H1 (cell line): ENCODE results near the gene CBR4. TPM values are rescaled to one million over a fixed set of nuclear protein-coding genes. Genes with fewer than 3 reads are reported as not detected.

Source experiments
- ASH2L ChIP-seq: fragments of 200-600, 300-600 bp; sonication (generic); IDR thresholded peaks from one replicate; pipeline ENCODE4 v1.7.1; 2017; ENCODE audit warnings: low read length
- CREB1 ChIP-seq: IDR thresholded peaks from 2 replicates; pipeline ENCODE4 v1.6.1; 2012; ENCODE audit warnings: inconsistent platforms
- CTCF ChIP-seq, 3 experiments: IDR thresholded peaks; 1 replicate in 2 of 3; 2 replicates in 1 of 3; pipeline versions ENCODE4 v1.5.1 to v1.6.1; 2011; ENCODE audit warnings: low read length in 3 of 3, mild to moderate bottlenecking in 3 of 3, inconsistent platforms in 2 of 3, low read depth in 1 of 3, moderate library complexity in 1 of 3; ENCODE audit not compliant: insufficient read depth in 1 of 3; ENCODE audit errors: control extremely low read depth in 1 of 3
- EZH2 ChIP-seq: fragments of 200-600 bp; sonication (generic); IDR thresholded peaks from 2 replicates; pipeline ENCODE4 v1.7.1; 2012; ENCODE audit warnings: low read depth, mild to moderate bottlenecking, moderate library complexity, low read length, inconsistent platforms; ENCODE audit not compliant: severe bottlenecking
- JUND ChIP-seq: IDR thresholded peaks from 2 replicates; pipeline ENCODE4 v1.6.1; 2011; ENCODE audit warnings: mild to moderate bottlenecking, improper control_type of control experiment, low read length
- RBBP5 ChIP-seq: IDR thresholded peaks from 2 replicates; pipeline ENCODE4 v1.7.1; 2012; ENCODE audit warnings: low read depth, mild to moderate bottlenecking, inconsistent platforms, low read length, moderate library complexity, borderline replicate concordance
- USF2 ChIP-seq: IDR thresholded peaks from 2 replicates; pipeline ENCODE4 v1.6.1; 2011; ENCODE audit warnings: low read length, improper control_type of control experiment
- polyA plus RNA-seq, 7 experiments: library from polyadenylated mRNA; depleted of rRNA in 3 of 7; stranded (reverse) in 5 of 7; unstranded in 2 of 7; fragments of >200 nt in 5 of 7; fragments of 200-250 nt in 2 of 7; gene quantifications; 1 replicate in 5 of 7; 2 replicates in 1 of 7; 4 replicates in 1 of 7; pipeline versions ENCODE4 v1.2.1 to v1.2.3, GENCODE V29; 2011 to 2013; ENCODE audit warnings: missing spikeins in 2 of 7, mixed read lengths in 2 of 7
- total RNA-seq: library from RNA; stranded (reverse); fragmentation: NEBNext Ultra II Directional; extraction: Animal tissue kit (Norgen Biotek cat#: 25700); gene quantifications from 2 replicates; pipeline ENCODE4 v1.2.1, GENCODE V29; 2021

Gene CBR4
- total and polyA plus RNA-seq, 2 of the 8 experiments (the other 6 are each of a cell fraction or from before 2014, with no cell fraction given): 8.6 to 29.5 TPM

- TF ChIP-seq CTCF (IDR thresholded peaks at IDR 0.05; ENCODE audit: control extremely low read depth in 1 of 3, insufficient read depth in 1 of 3, low read depth in 1 of 3, low read length in 3 of 3) (no peak), USF2 (no peak), EZH2 (no peak), RBBP5 (no peak), CREB1 (no peak), JUND (no peak), ASH2L (no peak)
Measured at GRCh38 chr4:169030562-169030982, 20.5 kb upstream of the CBR4 start (continued).
